Choroid plexus epithelial cell (primary cell): ENCODE measurements around the gene FBLN1.

Experiments
- DNase-seq: peaks from one replicate; pipeline ENCODE4 v3.0.0-alpha.2; 2010; ENCODE audit warnings: low read depth
- H3K4me3 ChIP-seq: 2 replicates; pipeline ENCODE4 v1.5.1; 2011; ENCODE audit warnings: low read depth, mild to moderate bottlenecking, control low read depth, low read length, moderate library complexity
- TF ChIP-seq, protein P1 (sequence below): conservative IDR thresholded peaks from 2 replicates; pipeline ENCODE4 v1.5.1; 2011; ENCODE audit warnings: low read depth, mild to moderate bottlenecking, control low read depth, inconsistent platforms, low read length, moderate library complexity

FBLN1 gene

DNA sequence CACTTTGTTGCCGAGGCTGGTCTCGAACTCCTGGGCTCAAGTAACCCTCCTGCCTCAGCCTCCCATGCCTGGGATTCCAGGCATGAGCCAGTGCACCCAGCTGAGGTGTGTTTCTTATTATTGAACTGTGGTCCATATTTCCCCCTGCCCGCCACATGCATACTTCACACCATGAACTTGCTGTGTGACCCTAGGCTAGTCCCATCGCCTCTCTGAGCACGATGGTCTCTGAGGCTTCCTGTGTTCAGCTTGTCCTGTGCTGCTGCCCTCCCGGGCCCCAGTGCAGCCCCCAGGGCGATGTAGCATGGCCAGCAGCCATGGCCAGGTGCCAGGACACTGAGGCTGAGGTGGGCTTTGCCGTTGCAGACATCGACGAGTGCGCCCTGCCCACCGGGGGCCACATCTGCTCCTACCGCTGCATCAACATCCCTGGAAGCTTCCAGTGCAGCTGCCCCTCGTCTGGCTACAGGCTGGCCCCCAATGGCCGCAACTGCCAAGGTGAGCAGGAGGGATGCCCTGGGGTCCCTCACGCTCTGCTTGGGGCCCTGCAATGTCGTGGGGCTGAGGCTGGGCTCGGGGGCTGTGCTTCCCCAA lies 45.7 kb downstream of the FBLN1 start:
- TF ChIP-seq, protein P1, sequence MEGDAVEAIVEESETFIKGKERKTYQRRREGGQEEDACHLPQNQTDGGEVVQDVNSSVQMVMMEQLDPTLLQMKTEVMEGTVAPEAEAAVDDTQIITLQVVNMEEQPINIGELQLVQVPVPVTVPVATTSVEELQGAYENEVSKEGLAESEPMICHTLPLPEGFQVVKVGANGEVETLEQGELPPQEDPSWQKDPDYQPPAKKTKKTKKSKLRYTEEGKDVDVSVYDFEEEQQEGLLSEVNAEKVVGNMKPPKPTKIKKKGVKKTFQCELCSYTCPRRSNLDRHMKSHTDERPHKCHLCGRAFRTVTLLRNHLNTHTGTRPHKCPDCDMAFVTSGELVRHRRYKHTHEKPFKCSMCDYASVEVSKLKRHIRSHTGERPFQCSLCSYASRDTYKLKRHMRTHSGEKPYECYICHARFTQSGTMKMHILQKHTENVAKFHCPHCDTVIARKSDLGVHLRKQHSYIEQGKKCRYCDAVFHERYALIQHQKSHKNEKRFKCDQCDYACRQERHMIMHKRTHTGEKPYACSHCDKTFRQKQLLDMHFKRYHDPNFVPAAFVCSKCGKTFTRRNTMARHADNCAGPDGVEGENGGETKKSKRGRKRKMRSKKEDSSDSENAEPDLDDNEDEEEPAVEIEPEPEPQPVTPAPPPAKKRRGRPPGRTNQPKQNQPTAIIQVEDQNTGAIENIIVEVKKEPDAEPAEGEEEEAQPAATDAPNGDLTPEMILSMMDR: no peak
- DNase-seq: no peak
- no peak overlapping the region for H3K4me3 ChIP-seq

DNA sequence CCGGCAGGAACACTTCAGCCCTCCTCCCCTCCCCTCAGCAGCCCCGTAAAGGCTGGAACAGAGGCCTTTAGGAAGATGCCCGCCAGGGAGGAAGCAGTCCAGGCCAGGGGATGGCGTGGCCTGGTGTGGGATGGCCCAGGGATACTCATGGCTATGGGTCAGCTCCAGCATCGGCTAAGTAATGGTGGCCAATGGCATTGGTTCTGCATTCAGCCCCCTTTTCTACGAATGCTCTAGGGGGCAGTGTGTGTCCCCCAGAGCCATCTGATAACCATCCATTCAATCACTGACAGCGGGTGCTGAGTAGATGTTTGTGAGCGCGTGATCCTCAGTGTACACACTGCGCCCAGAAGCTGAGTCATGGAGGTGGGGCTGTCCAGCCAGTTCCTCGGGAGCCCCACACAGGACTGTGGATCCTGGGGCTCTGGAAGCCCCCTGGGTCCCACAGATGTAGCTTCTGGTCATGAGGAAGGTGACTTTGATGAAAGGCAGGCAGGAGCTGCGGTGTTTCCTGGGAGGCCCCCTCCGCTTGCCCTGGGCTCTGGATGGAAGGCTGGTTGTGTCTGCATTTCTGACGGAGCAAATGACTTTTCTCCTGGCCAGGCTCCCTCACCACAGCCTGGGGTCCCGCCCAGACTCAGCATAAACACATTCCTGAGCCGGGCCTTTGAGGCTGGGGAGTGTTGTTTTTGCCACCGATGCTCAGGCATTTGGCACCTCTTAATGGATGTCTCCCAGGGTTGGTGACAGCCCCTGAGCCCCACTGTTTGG lies 46.5 kb downstream of the FBLN1 start:
- H3K4me3 ChIP-seq: no peak overlapping the region
- peak; percentile 94 for DNase-seq
- TF ChIP-seq, protein P1: peak; percentile 60

DNA sequence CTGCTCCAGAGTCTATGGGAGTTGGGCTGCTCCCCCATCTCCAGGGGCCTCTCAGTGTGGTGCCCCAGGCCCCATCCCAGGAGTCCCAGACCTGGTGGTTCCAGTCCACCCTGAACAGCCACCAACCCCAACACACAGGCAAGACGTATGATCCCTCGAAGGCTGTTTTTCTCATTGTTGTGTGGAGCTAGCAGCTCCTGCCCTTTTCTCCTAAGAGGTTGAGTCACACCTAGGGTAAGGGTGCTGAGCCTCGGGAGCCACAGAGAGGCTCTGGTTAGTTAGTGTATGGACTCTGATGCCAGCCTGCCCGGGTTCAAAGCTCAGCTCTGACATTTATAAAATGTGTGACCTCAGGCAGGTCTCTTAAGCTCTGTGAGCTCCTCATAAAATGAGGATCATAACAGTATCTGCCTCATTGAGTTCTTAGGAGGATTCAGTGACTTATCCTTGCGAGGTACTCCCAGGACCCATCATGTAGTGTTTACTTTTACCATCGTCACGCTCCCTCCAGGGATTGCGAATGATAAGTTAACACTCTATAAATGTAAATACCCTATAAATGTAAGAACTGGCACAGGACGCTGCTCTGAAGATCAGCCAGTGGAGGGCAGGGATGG lies 47.2 kb downstream of the FBLN1 start:
- DNase-seq: no peak
- TF ChIP-seq, protein P1: no peak
- no peak overlapping the region for H3K4me3 ChIP-seq

DNA sequence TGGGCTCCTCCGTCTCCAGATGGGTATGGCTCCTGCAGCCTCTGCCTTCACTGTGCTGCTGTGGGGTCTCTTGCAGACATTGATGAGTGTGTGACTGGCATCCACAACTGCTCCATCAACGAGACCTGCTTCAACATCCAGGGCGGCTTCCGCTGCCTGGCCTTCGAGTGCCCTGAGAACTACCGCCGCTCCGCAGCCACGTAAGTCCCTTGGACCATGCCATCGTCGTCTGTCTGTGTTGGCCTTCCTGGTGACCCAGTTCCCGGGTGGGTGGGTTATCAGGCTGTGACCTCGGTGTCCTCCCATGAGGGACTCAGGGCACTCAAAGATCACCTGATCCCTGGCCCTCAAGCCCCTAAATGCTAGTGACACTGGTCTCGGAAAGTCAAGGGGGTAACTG lies 47.7 kb downstream of the FBLN1 start:
- H3K4me3 ChIP-seq: no peak overlapping the region
- DNase-seq: no peak
- TF ChIP-seq, protein P1: no peak

DNA sequence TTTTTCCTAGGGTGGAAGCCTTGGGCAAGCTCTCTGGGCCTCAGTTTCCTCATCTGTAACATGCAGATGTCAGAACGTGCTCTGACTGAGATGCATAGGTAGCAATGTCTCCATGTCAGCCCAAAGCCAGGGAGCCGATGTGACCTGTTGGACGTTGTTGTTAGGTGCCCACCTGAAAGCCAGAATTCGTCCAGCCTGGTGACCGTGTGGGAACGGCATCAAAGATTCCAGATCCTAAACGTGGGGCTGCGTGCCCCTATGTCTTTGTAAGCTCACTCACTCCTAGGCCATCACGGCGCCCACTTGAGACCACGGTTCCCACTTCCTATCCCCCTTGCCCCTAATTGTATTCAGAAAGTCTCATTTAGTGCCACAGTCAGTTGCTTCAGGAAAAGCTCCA lies 48.2 kb downstream of the FBLN1 start:
- H3K4me3 ChIP-seq: no peak overlapping the region
- no peak for DNase-seq
- TF ChIP-seq, protein P1: no peak

DNA sequence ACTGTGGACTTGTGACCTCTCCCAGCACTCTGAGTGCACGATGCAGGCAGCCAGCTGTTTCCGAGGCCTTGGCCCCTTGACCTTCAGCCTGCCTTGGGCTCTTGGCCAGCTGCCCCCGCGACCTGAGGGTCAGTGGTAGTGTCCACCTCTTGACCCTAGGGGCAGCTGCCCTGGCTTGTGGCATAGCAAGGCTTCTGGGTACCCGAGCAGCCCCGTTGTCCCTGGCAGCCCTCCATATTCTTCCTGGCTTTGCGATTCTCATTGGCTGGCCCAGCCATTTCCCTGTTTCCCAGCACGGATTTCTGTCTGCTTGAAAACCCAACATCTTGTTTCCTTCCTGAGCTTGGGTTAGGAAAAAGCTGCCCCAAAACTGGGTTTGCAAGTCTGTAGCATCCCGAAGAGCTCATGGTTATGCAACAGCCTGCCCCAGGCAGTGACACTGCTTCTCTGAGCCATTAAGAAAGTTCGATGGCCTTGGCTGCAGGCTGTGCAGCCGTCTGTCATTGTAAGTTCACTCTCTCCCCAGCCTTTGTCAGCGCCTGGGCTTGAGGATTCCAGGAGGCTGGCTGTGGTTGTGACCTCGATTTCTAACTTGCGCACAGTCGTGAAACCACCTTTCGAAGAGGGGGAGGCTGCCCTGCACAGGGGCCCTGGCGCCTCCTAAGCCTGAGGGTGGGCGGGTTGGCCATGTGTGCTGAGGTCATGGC lies 48.8 kb downstream of the FBLN1 start:
- TF ChIP-seq, protein P1: no peak
- DNase-seq: peak; percentile 73
- H3K4me3 ChIP-seq: no peak overlapping the region
